ENCODE measurements around the gene C6orf15.

Gene C6orf15

DNA sequence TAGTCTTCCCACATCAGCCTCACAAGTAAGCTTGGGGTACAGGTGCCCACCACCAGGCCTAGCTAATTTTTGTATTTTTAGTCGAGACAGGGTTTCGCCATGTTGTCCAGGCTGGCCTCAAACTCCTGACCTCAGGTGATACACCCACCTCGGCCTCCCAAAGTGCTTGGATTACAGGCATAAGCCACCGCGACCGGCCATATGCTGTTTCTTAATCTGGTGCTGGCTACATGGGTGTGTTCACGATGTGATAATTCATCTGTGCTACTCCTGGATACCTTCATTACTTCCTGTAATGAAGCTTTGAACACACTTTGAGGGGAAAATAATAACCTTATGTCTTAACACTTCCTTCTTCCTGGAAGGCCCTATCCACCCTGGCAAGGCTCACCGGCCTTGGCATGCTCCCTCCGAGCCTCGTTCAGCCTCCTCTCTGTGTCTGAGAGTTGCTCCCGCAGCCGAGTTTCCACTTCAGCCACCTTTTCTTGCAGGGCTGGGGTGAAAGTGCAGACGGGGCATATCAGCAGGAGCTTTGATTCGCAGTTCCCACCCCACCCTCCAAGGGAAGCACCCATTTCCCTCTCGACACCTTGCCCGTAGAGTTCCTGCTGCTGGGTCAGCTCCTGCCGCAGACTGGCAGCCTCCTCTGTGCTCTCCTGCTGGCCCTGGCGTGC is 32.1 kb upstream of the C6orf15 start:
- peaks cover 5% of the 10 kb centered on the region for H3K36me3 ChIP-seq (ENCODE audit: control insufficient read depth, insufficient read depth, low read length)
- H3K27ac ChIP-seq (ENCODE audit: low read depth, low read length), result no peak overlapping the region
- no peaks in the 10 kb centered on the region for H3K27me3 ChIP-seq (ENCODE audit: control insufficient read depth, insufficient read depth, low read length)
- H3K4me1 ChIP-seq (ENCODE audit: control insufficient read depth, insufficient read depth, low read length), result peaks cover 8% of the 10 kb centered on the region
- no peak overlapping the region for H3K4me3 ChIP-seq (ENCODE audit: low read length)
- no peak overlapping the region for H3K9ac ChIP-seq (ENCODE audit: low read length)

DNA sequence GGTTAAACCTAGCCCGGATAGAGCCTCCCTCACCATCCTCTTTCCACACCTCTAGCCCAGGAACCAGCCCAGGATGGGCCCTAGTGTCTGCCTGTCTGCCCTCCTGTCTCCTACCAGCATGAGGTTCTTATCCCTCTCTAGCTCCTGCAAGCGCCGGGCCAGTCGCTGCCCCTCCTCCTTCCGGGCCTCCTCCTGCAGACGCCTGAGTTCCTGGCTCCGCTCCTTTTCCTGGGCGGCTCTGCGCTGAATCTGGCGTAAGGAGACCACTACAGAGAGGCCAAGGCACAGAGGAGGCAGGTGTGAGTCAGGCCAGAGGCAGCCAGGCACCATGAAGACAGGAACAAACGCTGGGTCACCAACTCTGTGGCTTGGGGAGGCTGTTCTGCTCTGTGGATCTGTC is 30.8 kb upstream of the C6orf15 start:
- Histone ChIP-seq H3K4me1 (ENCODE audit: control insufficient read depth, insufficient read depth, low read length) (peaks cover 8% of the 10 kb centered on the region), H3K27me3 (ENCODE audit: control insufficient read depth, insufficient read depth, low read length) (no peaks in the 10 kb centered on the region), H3K4me3 (ENCODE audit: low read length) (no peak overlapping the region), H3K36me3 (ENCODE audit: control insufficient read depth, insufficient read depth, low read length) (peaks cover 3% of the 10 kb centered on the region), H3K27ac (ENCODE audit: low read depth, low read length) (peak overlapping the region; percentile 33), H3K9ac (ENCODE audit: low read length) (no peak overlapping the region)

DNA sequence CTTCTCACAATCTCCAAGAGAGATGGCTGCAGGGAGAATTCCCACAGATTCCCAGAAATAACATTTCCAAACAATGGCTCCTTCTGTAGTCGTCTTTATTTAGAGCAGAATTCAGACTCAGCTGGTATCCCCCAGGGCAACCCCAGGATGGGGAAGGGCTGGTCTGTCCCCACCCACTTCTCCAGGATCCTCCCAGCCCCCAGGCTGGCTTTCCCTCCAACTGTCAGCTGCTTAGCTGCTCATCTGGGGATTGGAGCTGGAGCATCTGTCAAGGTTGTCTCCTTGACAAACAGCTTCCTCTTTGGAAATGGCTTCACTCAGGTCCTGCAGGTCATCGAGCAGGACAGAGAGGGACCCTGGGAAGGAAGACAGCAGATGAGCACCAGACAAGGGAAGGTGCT is 30.0 kb upstream of the C6orf15 start:
- Histone ChIP-seq H3K4me1 (ENCODE audit: control insufficient read depth, insufficient read depth, low read length) (peaks cover 8% of the 10 kb centered on the region), H3K4me3 (ENCODE audit: low read length) (no peak overlapping the region), H3K27ac (ENCODE audit: low read depth, low read length) (no peak overlapping the region), H3K9ac (ENCODE audit: low read length) (no peak overlapping the region), H3K36me3 (ENCODE audit: control insufficient read depth, insufficient read depth, low read length) (peaks cover 3% of the 10 kb centered on the region), H3K27me3 (ENCODE audit: control insufficient read depth, insufficient read depth, low read length) (no peaks in the 10 kb centered on the region)

DNA sequence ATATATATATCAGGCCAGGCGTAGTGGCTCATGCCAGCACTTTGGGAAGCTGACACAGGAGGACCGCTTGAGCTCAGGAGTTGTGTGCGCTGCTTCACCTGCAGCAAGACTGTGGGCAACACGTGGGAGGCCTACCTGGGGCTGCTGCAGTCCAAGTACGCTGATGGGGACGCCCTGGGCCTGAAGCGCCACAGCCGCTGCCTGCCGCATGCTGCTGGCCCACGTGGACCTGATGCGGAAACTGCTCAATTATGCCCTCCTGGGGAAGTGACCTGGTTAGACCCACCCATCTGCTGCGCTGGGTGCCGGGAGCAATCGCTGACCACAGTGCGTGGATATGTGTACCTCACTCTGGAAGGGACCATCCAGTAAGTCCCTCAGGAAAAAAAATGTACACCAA is 28.3 kb upstream of the C6orf15 start:
- Histone ChIP-seq H3K4me3 (ENCODE audit: low read length) (no peak overlapping the region), H3K4me1 (ENCODE audit: control insufficient read depth, insufficient read depth, low read length) (peaks cover 8% of the 10 kb centered on the region), H3K27me3 (ENCODE audit: control insufficient read depth, insufficient read depth, low read length) (no peaks in the 10 kb centered on the region)

DNA sequence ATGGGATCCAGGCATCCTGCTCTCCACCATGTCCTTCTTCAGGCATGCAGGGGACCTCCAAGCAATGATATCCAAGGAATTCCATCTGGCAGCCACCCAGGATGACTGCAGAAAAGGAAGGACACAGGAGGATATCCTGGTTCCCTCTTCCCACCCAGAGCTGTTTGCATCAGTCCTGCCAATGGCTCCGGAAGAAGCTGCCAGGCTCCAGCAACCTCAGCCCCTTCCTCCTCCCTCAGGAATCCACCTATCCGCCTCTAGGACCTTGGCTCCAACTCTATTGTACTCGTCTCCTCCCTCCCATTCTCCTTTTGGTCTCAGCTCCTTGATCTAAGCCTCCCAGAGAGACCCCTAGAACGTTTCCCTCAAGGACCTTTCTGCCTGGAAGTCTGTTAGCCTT is 27.2 kb upstream of the C6orf15 start:
- H3K27me3 ChIP-seq (ENCODE audit: control insufficient read depth, insufficient read depth, low read length), result no peaks in the 10 kb centered on the region
- H3K36me3 ChIP-seq (ENCODE audit: control insufficient read depth, insufficient read depth, low read length), result peaks cover 3% of the 10 kb centered on the region
- H3K4me1 ChIP-seq (ENCODE audit: control insufficient read depth, insufficient read depth, low read length), result peaks cover 8% of the 10 kb centered on the region
- no peak overlapping the region for H3K27ac ChIP-seq (ENCODE audit: low read depth, low read length)
- no peak overlapping the region for H3K4me3 ChIP-seq (ENCODE audit: low read length)
- no peak overlapping the region for H3K9ac ChIP-seq (ENCODE audit: low read length)

More for the DNA sequence above, 28.3 kb upstream of the C6orf15 start:
- no peak overlapping the region for H3K27ac ChIP-seq (ENCODE audit: low read depth, low read length)
- peaks cover 3% of the 10 kb centered on the region for H3K36me3 ChIP-seq (ENCODE audit: control insufficient read depth, insufficient read depth, low read length)
- no peak overlapping the region for H3K9ac ChIP-seq (ENCODE audit: low read length)

DNA sequence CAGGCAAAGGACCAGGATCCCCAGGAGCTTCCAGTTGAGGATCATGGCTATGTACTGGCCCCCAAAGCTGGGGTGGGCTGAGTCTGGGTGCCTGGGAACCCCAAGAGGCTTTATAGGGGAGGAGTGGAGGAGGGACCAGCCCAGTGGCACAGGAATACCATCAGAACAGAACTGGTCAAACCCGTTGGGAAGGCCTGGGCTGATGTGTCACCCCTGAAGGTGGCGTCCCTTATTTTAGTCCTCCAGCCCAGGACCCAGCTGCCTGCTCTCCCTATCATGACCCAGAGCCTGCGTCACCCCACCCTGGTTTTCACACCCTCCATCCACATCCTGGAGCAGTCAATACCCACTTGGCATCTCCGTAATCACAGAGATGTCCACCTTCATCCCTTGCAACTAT is 26.6 kb upstream of the C6orf15 start, which contains the start of gene PSORS1C2:
Gene PSORS1C2, minus strand, starts transcription at position 85 of the 400 bp plus-strand sequence. Its CDS starts 40 bp downstream, at position 45.
- H3K27ac ChIP-seq (ENCODE audit: low read depth, low read length), result no peak within 1 kb of the TSS
- no peak within 1 kb of the TSS for H3K4me3 ChIP-seq (ENCODE audit: low read length)
- H3K36me3 ChIP-seq (ENCODE audit: control insufficient read depth, insufficient read depth, low read length), result peaks cover 3% of the 10 kb centered on the region
- H3K4me1 ChIP-seq (ENCODE audit: control insufficient read depth, insufficient read depth, low read length), result peaks cover 8% of the 10 kb centered on the region
- H3K9ac ChIP-seq (ENCODE audit: low read length), result no peak within 1 kb of the TSS
- no peaks in the 10 kb centered on the region for H3K27me3 ChIP-seq (ENCODE audit: control insufficient read depth, insufficient read depth, low read length)

DNA sequence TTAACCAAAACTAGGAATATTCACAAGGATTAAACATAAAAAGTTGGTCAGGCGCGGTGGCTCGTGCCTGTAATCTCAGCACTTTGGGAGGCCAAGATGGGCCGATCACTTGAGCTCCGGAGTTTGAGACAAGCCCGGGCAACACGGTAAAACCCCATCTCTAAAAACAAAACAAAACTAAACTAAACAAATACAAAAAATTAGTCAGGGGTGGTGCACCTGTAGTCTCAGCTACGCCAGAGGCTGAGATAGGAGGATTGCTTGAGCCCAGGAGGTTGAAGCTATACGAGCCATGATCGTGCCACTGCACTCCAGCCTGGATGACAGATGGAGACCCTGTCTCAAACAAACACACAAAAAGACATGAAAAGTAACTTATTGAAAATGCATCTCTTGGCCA is 23.3 kb upstream of the C6orf15 start:
- no peak overlapping the region for H3K9ac ChIP-seq (ENCODE audit: low read length)
- H3K4me3 ChIP-seq (ENCODE audit: low read length), result no peak overlapping the region
- no peak overlapping the region for H3K27ac ChIP-seq (ENCODE audit: low read depth, low read length)
- no peaks in the 10 kb centered on the region for H3K27me3 ChIP-seq (ENCODE audit: control insufficient read depth, insufficient read depth, low read length)
- no peaks in the 10 kb centered on the region for H3K36me3 ChIP-seq (ENCODE audit: control insufficient read depth, insufficient read depth, low read length)
- no peaks in the 10 kb centered on the region for H3K4me1 ChIP-seq (ENCODE audit: control insufficient read depth, insufficient read depth, low read length)

DNA sequence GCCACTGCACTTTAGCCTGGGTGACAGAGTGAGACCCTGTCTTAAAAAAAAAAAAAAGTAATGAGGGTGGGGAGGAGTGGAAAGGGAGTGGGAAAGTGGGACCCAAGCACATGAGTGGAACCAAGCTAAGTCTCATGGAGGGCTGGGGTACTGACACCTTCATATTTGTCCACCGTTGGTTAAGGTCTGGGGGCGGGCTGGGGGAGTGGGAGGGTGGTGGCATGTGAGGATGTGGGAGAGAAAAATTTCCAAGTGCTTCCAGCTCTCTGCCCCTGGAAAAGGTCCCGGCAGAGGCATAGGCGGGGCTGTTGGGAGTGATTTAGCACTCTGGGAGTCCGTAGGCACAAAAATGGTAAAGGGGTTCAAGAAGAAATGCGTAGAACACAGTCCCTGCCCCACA is 20.4 kb upstream of the C6orf15 start:
- Histone ChIP-seq H3K27ac (ENCODE audit: low read depth, low read length) (no peak overlapping the region), H3K4me1 (ENCODE audit: control insufficient read depth, insufficient read depth, low read length) (no peaks in the 10 kb centered on the region), H3K27me3 (ENCODE audit: control insufficient read depth, insufficient read depth, low read length) (no peaks in the 10 kb centered on the region), H3K9ac (ENCODE audit: low read length) (no peak overlapping the region), H3K4me3 (ENCODE audit: low read length) (no peak overlapping the region), H3K36me3 (ENCODE audit: control insufficient read depth, insufficient read depth, low read length) (no peaks in the 10 kb centered on the region)

DNA sequence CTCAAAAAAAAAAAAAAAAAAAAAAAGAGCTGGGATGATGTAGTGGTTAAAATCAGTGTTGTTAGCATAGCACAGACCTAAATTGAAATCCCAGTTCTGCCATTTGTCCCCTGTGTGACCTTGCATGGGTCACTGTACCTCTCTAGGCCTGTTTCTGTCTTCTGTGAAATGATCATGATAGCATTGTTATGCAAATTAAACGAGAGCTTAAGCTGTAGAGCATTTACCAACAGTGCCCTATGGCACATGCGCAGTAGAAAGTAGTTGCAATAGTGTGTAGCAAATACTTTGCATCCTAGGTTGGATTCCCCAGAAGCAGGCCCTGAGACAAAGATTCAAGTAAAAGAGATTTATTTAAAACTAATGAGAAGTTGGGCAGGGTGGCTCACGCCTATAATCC is 19.2 kb upstream of the C6orf15 start:
- no peak overlapping the region for H3K9ac ChIP-seq (ENCODE audit: low read length)
- no peak overlapping the region for H3K4me3 ChIP-seq (ENCODE audit: low read length)
- H3K36me3 ChIP-seq (ENCODE audit: control insufficient read depth, insufficient read depth, low read length), result no peaks in the 10 kb centered on the region
- no peaks in the 10 kb centered on the region for H3K27me3 ChIP-seq (ENCODE audit: control insufficient read depth, insufficient read depth, low read length)
- no peaks in the 10 kb centered on the region for H3K4me1 ChIP-seq (ENCODE audit: control insufficient read depth, insufficient read depth, low read length)
- no peak overlapping the region for H3K27ac ChIP-seq (ENCODE audit: low read depth, low read length)

DNA sequence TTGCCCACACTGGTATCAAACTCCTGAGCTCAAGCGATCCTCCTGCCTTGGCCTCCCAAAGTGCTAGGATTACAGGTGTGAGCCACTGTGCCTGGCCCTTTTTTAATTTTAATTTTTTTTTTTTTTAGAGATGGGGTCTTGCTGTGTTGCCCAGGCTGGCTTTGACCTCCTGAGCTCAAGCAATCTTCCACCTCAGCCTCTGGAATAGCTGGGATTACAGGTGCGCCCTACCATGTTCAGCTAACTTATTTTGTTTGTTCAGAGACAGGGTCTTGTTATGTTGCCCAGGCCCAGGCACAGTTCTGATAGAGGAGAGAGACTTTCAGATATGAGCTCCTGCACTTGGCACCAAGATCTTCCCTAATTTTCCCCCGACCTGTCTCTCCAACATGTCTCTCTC is 18.4 kb upstream of the C6orf15 start:
- Histone ChIP-seq H3K4me1 (ENCODE audit: control insufficient read depth, insufficient read depth, low read length) (no peaks in the 10 kb centered on the region), H3K27ac (ENCODE audit: low read depth, low read length) (no peak overlapping the region)

DNA sequence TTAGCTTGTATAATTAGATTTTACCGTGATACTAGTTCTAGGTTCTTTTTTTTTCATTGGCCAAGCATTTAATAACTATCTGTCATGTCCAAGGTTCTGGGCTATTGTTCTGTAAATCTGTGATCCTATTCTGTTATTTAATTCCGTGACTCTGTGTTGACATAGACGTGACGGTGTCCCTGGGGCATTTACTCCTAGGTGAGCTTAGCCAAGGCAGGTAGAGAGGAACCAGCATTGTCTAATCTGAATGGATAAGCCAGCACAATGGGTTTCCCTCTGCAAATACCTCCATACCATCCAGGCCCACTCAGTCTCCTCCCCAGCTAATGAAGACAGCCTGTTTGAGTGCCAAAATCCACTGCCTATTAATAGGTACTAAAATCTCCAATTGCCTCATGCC is 16.8 kb upstream of the C6orf15 start:
- no peak overlapping the region for H3K9ac ChIP-seq (ENCODE audit: low read length)
- no peaks in the 10 kb centered on the region for H3K36me3 ChIP-seq (ENCODE audit: control insufficient read depth, insufficient read depth, low read length)
- H3K27me3 ChIP-seq (ENCODE audit: control insufficient read depth, insufficient read depth, low read length), result no peaks in the 10 kb centered on the region
- H3K27ac ChIP-seq (ENCODE audit: low read depth, low read length), result no peak overlapping the region
- H3K4me3 ChIP-seq (ENCODE audit: low read length), result no peak overlapping the region
- H3K4me1 ChIP-seq (ENCODE audit: control insufficient read depth, insufficient read depth, low read length), result peaks cover 8% of the 10 kb centered on the region

More for the DNA sequence above, 18.4 kb upstream of the C6orf15 start:
- Histone ChIP-seq H3K9ac (ENCODE audit: low read length) (no peak overlapping the region), H3K36me3 (ENCODE audit: control insufficient read depth, insufficient read depth, low read length) (no peaks in the 10 kb centered on the region), H3K27me3 (ENCODE audit: control insufficient read depth, insufficient read depth, low read length) (no peaks in the 10 kb centered on the region), H3K4me3 (ENCODE audit: low read length) (no peak overlapping the region)

DNA sequence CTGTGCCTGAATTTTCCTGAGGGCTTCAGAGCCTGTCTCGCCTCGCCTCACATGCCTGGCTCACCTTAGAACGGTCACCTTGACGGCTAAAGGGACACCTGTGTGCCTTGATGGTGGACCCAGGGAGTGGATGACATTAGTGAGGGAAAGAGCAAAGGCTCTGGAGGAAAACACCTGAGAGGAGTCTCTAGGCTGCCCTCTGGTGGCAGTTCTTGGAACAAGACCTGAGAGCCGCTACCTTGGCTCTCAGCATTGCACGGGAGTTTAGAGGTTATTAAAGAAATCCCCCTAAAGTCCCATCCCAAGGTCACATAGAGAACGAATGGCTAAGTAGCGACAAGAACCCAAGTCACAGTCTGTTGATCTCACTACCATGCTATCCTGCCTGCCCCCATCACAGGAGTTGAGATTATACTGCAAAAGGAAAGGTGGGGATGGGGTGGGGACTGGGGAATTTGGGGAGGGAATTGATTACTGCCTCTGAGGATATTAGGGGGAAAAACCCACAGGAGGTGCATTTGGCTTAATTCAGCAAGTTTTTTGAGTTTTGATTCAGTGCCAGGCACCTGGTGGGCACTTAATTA is 15.8 kb upstream of the C6orf15 start:
- Histone ChIP-seq H3K4me1 (ENCODE audit: control insufficient read depth, insufficient read depth, low read length) (peaks cover 13% of the 10 kb centered on the region), H3K27ac (ENCODE audit: low read depth, low read length) (no peak overlapping the region), H3K4me3 (ENCODE audit: low read length) (no peak overlapping the region), H3K27me3 (ENCODE audit: control insufficient read depth, insufficient read depth, low read length) (no peaks in the 10 kb centered on the region), H3K36me3 (ENCODE audit: control insufficient read depth, insufficient read depth, low read length) (no peaks in the 10 kb centered on the region), H3K9ac (ENCODE audit: low read length) (no peak overlapping the region)

Measured in rectal smooth muscle tissue (tissue), 1 donor.